Choroid plexus epithelial cell (primary cell): ENCODE results near the gene TBCC.

Source experiments
- DNase-seq: peaks from one replicate; pipeline ENCODE4 v3.0.0-alpha.2; 2010; ENCODE audit warnings: low read depth
- H3K4me3 ChIP-seq: 2 replicates; pipeline ENCODE4 v1.5.1; 2011; ENCODE audit warnings: low read depth, mild to moderate bottlenecking, control low read depth, low read length, moderate library complexity
- CTCF ChIP-seq: conservative IDR thresholded peaks from 2 replicates; pipeline ENCODE4 v1.5.1; 2011; ENCODE audit warnings: low read depth, mild to moderate bottlenecking, control low read depth, inconsistent platforms, low read length, moderate library complexity

Gene TBCC

GRCh38 chr6:42715871-42716270 lies 30.0 kb downstream of the TBCC start:
- DNase-seq = no peak
- H3K4me3 ChIP-seq = no peak overlapping the region
- no peak for TF ChIP-seq CTCF

GRCh38 chr6:42714098-42714761 lies 31.7 kb downstream of the TBCC start:
- no peak for TF ChIP-seq CTCF
- peak; percentile 91 for DNase-seq
- H3K4me3 ChIP-seq = no peak overlapping the region

GRCh38 chr6:42711930-42712329 lies 34.0 kb downstream of the TBCC start:
- no peak for DNase-seq
- H3K4me3 ChIP-seq = no peak overlapping the region
- no peak for TF ChIP-seq CTCF

- DNase-seq = peak; percentile 85
- no peak overlapping the region for H3K4me3 ChIP-seq
- TF ChIP-seq CTCF = no peak
These were observed 35.6 kb downstream of the TBCC start for GRCh38 chr6:42710316-42710715.

GRCh38 chr6:42709871-42710270 lies 36.0 kb downstream of the TBCC start:
- no peak for DNase-seq
- no peak for TF ChIP-seq CTCF
- no peak overlapping the region for H3K4me3 ChIP-seq

GRCh38 chr6:42708096-42708495 lies 37.8 kb downstream of the TBCC start:
- TF ChIP-seq CTCF = no peak
- DNase-seq = no peak
- no peak overlapping the region for H3K4me3 ChIP-seq

DNA sequence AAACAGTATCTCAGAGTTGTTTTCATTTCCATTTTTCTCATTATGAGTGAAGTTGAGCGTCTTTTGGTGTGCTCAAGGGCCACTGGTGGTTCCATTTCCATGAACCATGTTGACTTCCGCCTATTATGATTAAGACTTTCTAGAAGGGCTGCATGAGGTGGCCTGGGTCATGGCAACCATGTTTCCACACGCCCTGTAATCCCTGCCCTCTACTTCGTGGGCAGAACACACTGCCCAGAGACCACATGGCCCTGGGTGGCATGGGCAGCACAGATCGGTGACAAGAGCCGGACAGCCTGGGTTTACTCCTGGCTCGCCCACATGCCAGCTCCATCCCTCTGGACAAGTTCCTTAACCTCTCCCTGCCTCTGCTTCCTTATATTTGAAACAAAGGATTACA lies 38.3 kb downstream of the TBCC start:
- DNase-seq = no peak
- H3K4me3 ChIP-seq = no peak overlapping the region
- TF ChIP-seq CTCF = no peak
